DMS 273 treated with DMSO at 0.1 percent for 48 hours (cell line): Measurements from ENCODE around the gene C3orf38.
"Not testable (repeated sequence)": the region's sequence is repeated elsewhere in the genome, so short reads cannot be mapped to it uniquely, and the experiment has no call there.

Experiments
- DNase-seq: peaks from one replicate; lab custom pipeline; 2025; lab: John Stamatoyannopoulos, UW

The C3orf38 gene

GRCh38 chr3:88149509-88150362 lies at the start of gene C3orf38:
Gene C3orf38, plus strand, starts transcription at chr3:88149959. Its CDS starts 94 bp downstream, at chr3:88150053.
- peak; percentile 77 for DNase-seq

DNA sequence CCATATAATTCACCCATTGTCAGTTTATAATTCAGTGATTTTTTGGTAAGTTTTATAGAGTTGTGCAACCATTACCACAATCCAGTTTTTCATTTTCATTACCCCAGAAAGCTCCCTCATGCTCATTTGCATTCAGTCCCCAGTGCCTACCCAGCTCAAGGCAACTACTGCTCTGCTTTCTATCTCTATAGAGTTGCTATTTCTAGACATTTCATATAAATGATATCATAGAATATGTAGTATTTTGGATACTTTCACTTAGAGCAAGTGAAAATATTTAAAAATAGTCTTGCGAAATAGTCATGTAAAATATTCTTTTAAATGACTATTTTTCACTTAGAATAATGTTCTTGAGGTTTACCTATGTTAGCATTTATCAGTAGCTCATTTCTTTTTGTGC lies 48.6 kb upstream of the C3orf38 start:
- DNase-seq: no peak

DNA sequence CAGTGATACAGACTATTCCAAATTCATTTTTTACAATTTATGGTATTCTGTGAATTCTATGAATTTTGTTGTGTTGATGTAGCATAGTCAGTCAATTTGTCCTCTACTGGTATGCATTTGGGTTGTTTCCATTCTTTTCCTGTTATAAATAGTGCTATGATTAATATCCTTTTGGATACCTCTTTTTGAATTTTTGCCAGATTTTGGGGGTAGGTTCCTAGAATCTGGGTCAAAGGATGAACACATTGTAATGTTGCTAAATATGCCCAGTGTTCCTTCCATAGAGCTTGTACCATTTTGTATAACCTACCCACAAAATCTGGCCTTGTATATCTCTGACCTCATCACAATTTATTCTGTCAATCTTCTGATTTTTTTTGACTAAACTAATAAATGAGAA lies 44.4 kb upstream of the C3orf38 start:
- no peak for DNase-seq

DNA sequence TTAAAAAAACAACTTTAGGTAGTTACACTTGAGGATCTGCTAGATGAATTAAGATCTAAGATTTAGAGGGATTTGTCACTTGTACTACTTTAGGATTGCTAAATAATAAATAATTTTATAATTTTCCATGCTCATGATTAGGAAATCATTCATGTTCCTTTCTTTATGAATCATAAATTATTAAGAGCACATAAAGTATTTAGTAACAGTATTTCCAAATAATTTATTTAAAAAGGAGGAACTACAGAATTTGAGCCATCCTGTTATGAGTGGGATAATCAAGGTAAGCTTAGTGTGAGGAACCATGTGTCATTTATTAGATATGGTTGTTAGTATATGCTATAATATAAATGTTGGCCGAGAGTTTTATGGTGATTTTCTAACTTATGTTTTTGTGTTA lies 37.5 kb upstream of the C3orf38 start:
- DNase-seq: no peak

- peak; percentile 3 for DNase-seq
Measured at GRCh38 chr3:88113311-88114162, 36.2 kb upstream of the C3orf38 start.

- no peak for DNase-seq
Measured at GRCh38 chr3:88114878-88115549, 34.7 kb upstream of the C3orf38 start.

DNA sequence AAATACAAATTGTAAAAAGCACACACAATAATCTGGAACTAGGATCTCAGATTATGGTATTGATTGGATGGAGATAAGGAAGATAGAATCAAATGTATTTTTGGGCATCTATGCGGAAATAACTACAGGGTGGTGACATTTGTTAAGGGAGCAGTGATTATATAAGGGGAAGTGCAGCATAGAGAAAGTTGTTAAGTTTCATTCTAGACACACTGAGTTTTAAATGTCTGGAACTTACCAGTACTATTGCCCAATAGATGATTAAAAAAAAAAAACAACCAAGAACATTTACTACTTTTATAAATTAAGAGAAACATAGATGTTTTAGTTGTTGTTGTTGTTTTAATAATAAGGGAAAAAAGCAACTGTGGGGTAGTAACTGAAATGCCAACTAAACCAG lies 32.1 kb upstream of the C3orf38 start:
- DNase-seq: no peak

DNA sequence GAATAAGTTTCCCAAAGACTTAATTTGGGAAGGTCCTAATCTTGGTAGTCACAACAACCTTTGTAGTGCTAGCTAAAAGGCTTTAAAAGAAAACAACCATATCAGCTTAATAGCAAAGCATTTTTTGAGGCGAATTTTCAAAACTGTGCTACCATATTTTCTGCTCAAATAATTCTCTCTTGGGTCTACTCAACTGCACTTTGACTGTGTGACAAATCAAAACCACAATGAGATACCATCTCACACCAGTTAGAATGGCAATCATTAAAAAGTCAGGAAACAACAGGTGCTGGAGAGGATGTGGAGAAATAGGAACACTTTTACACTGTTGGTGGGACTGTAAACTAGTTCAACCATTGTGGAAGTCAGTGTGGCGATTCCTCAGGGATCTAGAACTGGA lies 31.2 kb upstream of the C3orf38 start:
- not testable (repeated sequence) for DNase-seq

DNA sequence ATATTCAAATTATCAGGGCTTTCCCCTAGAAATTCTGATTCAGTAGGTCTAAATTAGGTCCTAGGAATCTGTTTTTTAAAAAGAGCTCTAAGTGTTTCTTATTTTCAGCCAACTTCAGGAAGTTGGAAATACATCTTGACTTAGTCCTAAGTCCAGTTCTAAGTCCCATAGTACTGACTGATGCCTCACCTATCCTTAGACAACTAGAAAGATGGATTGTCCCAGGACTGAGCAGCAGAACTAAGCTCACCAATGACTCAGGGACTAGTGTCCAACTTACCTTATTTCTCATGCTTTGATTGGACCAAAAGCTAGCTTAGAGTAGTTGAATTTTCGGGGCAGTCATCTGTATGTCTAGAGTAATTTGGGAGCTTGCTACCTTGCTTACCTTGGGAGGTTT lies 26.2 kb upstream of the C3orf38 start:
- DNase-seq: no peak

DNA sequence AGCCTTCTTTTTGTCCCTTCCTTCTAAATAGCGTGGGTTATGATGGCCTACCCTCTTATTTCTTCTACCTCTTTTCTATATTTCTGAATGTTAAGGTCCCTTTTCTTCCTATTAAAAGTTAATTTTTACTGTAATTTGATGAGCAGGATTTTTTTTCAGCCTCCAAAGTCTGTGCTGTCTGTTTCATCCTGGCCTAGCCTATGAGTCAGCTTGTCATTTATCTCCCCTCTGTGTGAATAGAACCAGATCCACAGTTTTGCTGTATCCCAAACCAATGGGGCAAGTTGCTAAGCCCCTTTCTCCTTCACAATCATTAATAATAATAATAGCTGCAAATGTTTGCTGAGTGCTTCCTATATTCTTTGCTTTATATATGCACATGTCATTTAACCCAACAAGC lies 18.1 kb upstream of the C3orf38 start:
- no peak for DNase-seq

DNA sequence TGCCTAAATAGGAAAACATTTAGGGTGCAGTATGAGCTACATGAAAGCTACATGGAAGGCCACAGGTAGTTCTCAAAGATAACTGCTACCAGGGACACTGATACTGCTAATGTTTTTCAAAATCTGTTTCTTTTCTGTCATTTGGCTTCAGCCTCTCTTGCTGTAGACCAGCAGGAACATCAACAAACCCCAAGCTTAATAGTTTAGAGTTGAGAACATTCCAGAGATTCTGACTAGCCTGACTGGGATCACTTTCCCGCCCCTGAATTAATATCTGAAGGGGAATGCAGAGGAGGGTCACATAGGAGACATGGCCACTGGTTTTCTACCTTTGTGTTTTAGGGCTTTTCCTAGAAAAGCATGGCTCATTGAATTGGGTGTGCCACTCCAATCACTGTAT lies 16.9 kb upstream of the C3orf38 start:
- DNase-seq: no peak

DNA sequence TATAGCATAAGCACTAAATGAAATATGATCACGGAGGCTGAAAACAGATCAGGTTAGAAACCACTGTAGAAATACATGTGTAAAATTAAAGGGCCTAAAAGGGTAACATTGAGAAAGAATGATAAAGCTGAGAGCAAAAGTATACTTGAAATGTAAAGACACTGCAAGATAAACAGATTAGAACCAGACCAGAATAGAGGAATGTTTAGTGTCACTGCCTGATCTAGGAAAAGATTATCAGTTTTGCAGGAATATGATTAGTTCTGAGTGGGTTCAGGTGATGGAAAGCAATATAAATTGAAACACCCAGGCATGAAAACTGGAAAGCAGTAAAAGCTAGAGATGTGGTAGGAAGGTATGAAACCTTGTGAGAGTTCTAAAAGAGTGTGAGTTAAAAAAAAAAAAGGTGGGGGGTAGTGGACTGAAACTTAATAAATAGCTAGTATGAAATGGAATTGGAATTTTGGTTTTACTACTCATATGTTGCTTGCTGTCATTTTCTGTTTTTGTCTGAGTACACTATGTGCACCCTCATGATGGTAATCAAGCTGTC lies 16.0 kb upstream of the C3orf38 start:
- no peak for DNase-seq

DNA sequence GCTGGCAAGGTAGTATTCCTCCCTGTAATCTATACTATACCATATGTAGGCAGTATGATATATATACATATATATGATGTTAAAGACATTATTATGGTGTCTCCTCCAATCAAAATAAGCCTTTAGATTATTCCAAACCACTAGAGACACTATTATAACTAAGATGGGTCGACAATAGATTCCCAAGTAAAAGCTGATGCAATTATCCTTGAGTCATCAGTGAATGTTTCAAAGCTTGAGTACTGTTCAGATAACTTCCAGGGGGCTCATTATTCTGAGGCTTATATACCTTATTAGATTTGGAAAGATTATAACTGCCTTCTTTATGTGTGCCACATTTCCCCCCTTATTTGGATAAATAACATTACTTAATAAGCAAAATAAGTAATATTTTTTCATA lies 11.9 kb upstream of the C3orf38 start:
- no peak for DNase-seq

DNA sequence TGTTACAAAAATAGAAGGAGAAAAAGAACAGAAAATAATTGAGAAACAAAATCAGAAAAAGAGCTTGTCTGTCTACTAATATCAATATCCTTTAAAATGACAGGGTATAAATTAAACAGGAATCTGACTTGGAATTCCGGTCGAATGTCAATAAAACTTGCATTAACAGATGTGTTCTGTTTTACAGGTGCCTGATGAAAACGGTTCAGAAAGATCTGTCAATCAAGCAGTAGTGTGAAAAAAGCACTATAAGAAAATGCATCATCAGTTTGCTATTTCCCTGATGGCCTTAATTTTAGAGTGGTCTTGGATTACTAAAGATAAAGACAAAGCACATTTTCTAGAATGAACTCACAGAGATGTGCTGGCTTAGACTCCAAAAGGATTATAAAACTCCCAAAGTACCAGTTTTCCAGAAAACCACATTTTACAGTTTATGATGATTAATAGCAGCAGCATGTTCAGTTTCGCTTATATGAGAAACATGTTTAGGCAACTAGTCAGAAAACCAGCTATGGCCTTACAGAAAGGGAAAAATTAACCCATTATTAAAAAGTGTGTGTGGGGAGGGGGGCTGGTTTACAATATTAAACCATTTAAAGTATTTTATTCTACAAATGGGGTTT lies 8.2 kb upstream of the C3orf38 start:
- DNase-seq: no peak

DNA sequence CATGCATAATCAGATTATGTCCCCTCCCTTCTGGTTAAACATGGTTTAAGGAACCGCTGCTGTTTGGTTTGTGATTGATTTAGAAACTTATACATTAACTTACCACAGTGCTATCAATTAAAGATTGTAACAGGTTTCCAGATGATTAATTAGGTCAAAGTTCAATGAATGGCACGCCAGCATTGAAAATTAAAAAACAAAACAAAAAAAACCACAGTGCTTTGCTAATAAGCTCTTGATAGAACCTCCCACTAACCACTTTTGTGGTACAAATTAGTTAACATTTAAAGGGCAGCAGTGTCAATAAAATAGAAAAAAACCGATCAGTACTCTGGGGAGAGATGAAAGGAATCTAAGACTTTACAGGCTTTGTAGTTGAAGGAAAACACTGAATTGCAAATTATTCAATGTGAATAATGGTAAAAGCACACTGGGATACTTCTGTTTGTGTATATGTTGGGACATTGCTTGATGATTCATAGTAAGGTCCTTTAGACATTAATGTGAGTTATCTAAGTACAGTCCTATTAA lies 7.6 kb upstream of the C3orf38 start:
- no peak for DNase-seq

- no peak for DNase-seq
Measured at GRCh38 chr3:88147261-88147660, 2.5 kb upstream of the C3orf38 start.

- no peak for DNase-seq
Measured at GRCh38 chr3:88148651-88149050, 1.1 kb upstream of the C3orf38 start.

DNA sequence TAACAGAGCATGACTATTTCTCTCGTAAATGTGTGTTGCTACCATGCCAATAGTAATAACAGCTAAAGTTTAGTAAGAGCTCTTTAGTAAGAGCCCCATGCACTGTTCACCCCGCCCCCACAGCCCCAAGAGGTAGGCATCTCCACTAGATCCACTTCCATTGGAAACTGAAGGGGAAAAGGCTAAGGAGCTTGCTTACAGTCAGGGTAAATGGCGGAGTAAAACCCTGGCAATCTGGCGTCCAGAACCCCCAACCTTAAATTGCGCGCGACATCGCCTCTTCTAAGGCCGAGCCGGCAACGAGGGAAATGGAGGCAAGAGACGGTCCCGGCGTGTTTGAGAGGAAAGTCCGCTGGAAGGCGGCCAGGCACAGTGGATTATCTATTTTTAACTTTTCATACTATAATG lies 654 bp upstream of the C3orf38 start:
- no peak for DNase-seq

- no peak for DNase-seq
Measured at GRCh38 chr3:88150371-88150770, 612 bp downstream of the C3orf38 start.

- no peak for DNase-seq
Measured at GRCh38 chr3:88150806-88151205, 1.0 kb downstream of the C3orf38 start.

GRCh38 chr3:88151358-88151757 lies 1.6 kb downstream of the C3orf38 start:
- no peak for DNase-seq

GRCh38 chr3:88152841-88153240 lies 3.1 kb downstream of the C3orf38 start:
- no peak for DNase-seq
